ENCODE data around the gene ARHGAP42.

Gene ARHGAP42

GRCh38 chr11:100684101-100685065 is 2.7 kb upstream of the ARHGAP42 start:
- DNase-seq (ENCODE audit: insufficient read length) (no peak), FAIRE-seq (peak; percentile 54)
- no peak for TF ChIP-seq POLR2AphosphoS5 (IDR thresholded peaks at IDR 0.05; ENCODE audit: low read depth, low read length)
- TF ChIP-seq POLR2A (IDR thresholded peaks at IDR 0.05; ENCODE audit: low read depth, low read length): no peak
- TF ChIP-seq TAF1 (IDR thresholded peaks at IDR 0.05; ENCODE audit: borderline replicate concordance, low read depth, low read length): no peak

- TF ChIP-seq TAF1 (IDR thresholded peaks at IDR 0.05; ENCODE audit: borderline replicate concordance, low read depth, low read length) (no peak), POLR2AphosphoS5 (IDR thresholded peaks at IDR 0.05; ENCODE audit: low read depth, low read length) (no peak), POLR2A (IDR thresholded peaks at IDR 0.05; ENCODE audit: low read depth, low read length) (no peak)
- DNase-seq (ENCODE audit: insufficient read length) (no peak), FAIRE-seq (peak; percentile 24)
These were observed 523 bp upstream of the ARHGAP42 start for GRCh38 chr11:100686476-100687053.

GRCh38 chr11:100687630-100688395 is 725 bp downstream of the ARHGAP42 start:
- DNase-seq (ENCODE audit: insufficient read length) (peak; percentile 37), FAIRE-seq (peak; percentile 91)
- TF ChIP-seq TAF1 (IDR thresholded peaks at IDR 0.05; ENCODE audit: borderline replicate concordance, low read depth, low read length): no peak

GRCh38 chr11:100689141-100689540 is 2.1 kb downstream of the ARHGAP42 start:
- peak; percentile 65 for FAIRE-seq
- no peak for DNase-seq (ENCODE audit: insufficient read length)
- TF ChIP-seq TAF1 (IDR thresholded peaks at IDR 0.05; ENCODE audit: borderline replicate concordance, low read depth, low read length) (no peak), POLR2A (IDR thresholded peaks at IDR 0.05; ENCODE audit: low read depth, low read length) (no peak), POLR2AphosphoS5 (IDR thresholded peaks at IDR 0.05; ENCODE audit: low read depth, low read length) (no peak)

- FAIRE-seq: no peak
- DNase-seq (ENCODE audit: insufficient read length): no peak
These were observed 5.0 kb downstream of the ARHGAP42 start for GRCh38 chr11:100691896-100692653.

GRCh38 chr11:100695911-100696310 is 8.8 kb downstream of the ARHGAP42 start:
- TF ChIP-seq POLR2A (IDR thresholded peaks at IDR 0.05; ENCODE audit: low read depth, low read length) (no peak), POLR2AphosphoS5 (IDR thresholded peaks at IDR 0.05; ENCODE audit: low read depth, low read length) (no peak), TAF1 (IDR thresholded peaks at IDR 0.05; ENCODE audit: borderline replicate concordance, low read depth, low read length) (no peak)
- DNase-seq (ENCODE audit: insufficient read length): no peak
- FAIRE-seq: no peak

More at GRCh38 chr11:100691896-100692653, 5.0 kb downstream of the ARHGAP42 start:
- TF ChIP-seq POLR2AphosphoS5 (IDR thresholded peaks at IDR 0.05; ENCODE audit: low read depth, low read length) (no peak), POLR2A (IDR thresholded peaks at IDR 0.05; ENCODE audit: low read depth, low read length) (no peak), TAF1 (IDR thresholded peaks at IDR 0.05; ENCODE audit: borderline replicate concordance, low read depth, low read length) (no peak)

GRCh38 chr11:100703139-100703538 is 16.1 kb downstream of the ARHGAP42 start:
- FAIRE-seq (no peak), DNase-seq (ENCODE audit: insufficient read length) (no peak)
- no peak for TF ChIP-seq POLR2AphosphoS5 (IDR thresholded peaks at IDR 0.05; ENCODE audit: low read depth, low read length)
- TF ChIP-seq POLR2A (IDR thresholded peaks at IDR 0.05; ENCODE audit: low read depth, low read length): no peak
- TF ChIP-seq TAF1 (IDR thresholded peaks at IDR 0.05; ENCODE audit: borderline replicate concordance, low read depth, low read length): no peak

- no peak for FAIRE-seq
- no peak for TF ChIP-seq POLR2AphosphoS5 (IDR thresholded peaks at IDR 0.05; ENCODE audit: low read depth, low read length)
- no peak for TF ChIP-seq POLR2A (IDR thresholded peaks at IDR 0.05; ENCODE audit: low read depth, low read length)
- TF ChIP-seq TAF1 (IDR thresholded peaks at IDR 0.05; ENCODE audit: borderline replicate concordance, low read depth, low read length): no peak
- DNase-seq (ENCODE audit: insufficient read length): no peak
These were observed 16.9 kb downstream of the ARHGAP42 start for GRCh38 chr11:100703801-100704575.

GRCh38 chr11:100705447-100705846 is 18.4 kb downstream of the ARHGAP42 start:
- FAIRE-seq (peak; percentile 24), DNase-seq (ENCODE audit: insufficient read length) (no peak)
- TF ChIP-seq POLR2A (IDR thresholded peaks at IDR 0.05; ENCODE audit: low read depth, low read length) (no peak), POLR2AphosphoS5 (IDR thresholded peaks at IDR 0.05; ENCODE audit: low read depth, low read length) (no peak), TAF1 (IDR thresholded peaks at IDR 0.05; ENCODE audit: borderline replicate concordance, low read depth, low read length) (no peak)

- DNase-seq (ENCODE audit: insufficient read length) (no peak), FAIRE-seq (no peak)
- TF ChIP-seq POLR2AphosphoS5 (IDR thresholded peaks at IDR 0.05; ENCODE audit: low read depth, low read length) (no peak), POLR2A (IDR thresholded peaks at IDR 0.05; ENCODE audit: low read depth, low read length) (no peak), TAF1 (IDR thresholded peaks at IDR 0.05; ENCODE audit: borderline replicate concordance, low read depth, low read length) (no peak)
These were observed 19.1 kb downstream of the ARHGAP42 start for GRCh38 chr11:100706179-100706578.

Data from GM12892 (cell line).